NK-92 (cell line): ENCODE results near the gene PCNX1.

Experiments
- DNase-seq: peaks from one replicate; lab custom pipeline; 2025; ENCODE audit not compliant: unreplicated experiment; lab: John Stamatoyannopoulos, UW

PCNX1 gene

GRCh38 chr14:70956511-70956910, 49.3 kb downstream of the PCNX1 start:
- DNase-seq: no peak

GRCh38 chr14:70957710-70958109, 50.5 kb downstream of the PCNX1 start:
- no peak for DNase-seq

- DNase-seq: no peak
Measured at GRCh38 chr14:70962935-70963334, 55.7 kb downstream of the PCNX1 start.

- no peak for DNase-seq
Measured at GRCh38 chr14:70964492-70964891, 57.2 kb downstream of the PCNX1 start.

GRCh38 chr14:70971560-70971959, 64.3 kb downstream of the PCNX1 start:
- DNase-seq: no peak

- DNase-seq: peak; percentile 21
Measured at GRCh38 chr14:70972107-70972976, 65.1 kb downstream of the PCNX1 start.

GRCh38 chr14:70976591-70976990, 69.3 kb downstream of the PCNX1 start:
- DNase-seq: no peak

- DNase-seq: no peak
Measured at GRCh38 chr14:70981000-70981952, 74.0 kb downstream of the PCNX1 start.

GRCh38 chr14:70982200-70982599, 74.9 kb downstream of the PCNX1 start:
- DNase-seq: no peak

- DNase-seq: no peak
Measured at GRCh38 chr14:70987041-70987440, 79.8 kb downstream of the PCNX1 start.

- no peak for DNase-seq
Measured at GRCh38 chr14:70988452-70988851, 81.2 kb downstream of the PCNX1 start.

- no peak for DNase-seq
Measured at GRCh38 chr14:70993931-70994330, 86.7 kb downstream of the PCNX1 start.

- no peak for DNase-seq
Measured at GRCh38 chr14:70995211-70995610, 88.0 kb downstream of the PCNX1 start.

- no peak for DNase-seq
Measured at GRCh38 chr14:70995671-70996070, 88.4 kb downstream of the PCNX1 start.

- no peak for DNase-seq
Measured at GRCh38 chr14:70999117-70999516, 91.9 kb downstream of the PCNX1 start.

GRCh38 chr14:71000091-71000490, 92.8 kb downstream of the PCNX1 start:
- no peak for DNase-seq

GRCh38 chr14:71001742-71002141, 94.5 kb downstream of the PCNX1 start:
- no peak for DNase-seq

GRCh38 chr14:71003156-71003555, 95.9 kb downstream of the PCNX1 start:
- no peak for DNase-seq

GRCh38 chr14:71004481-71004880, 97.2 kb downstream of the PCNX1 start:
- no peak for DNase-seq

- DNase-seq: no peak
Measured at GRCh38 chr14:71005076-71005475, 97.8 kb downstream of the PCNX1 start.

GRCh38 chr14:71006200-71006563, 98.9 kb downstream of the PCNX1 start:
- DNase-seq: no peak

GRCh38 chr14:71011479-71011878, 104.2 kb downstream of the PCNX1 start:
- DNase-seq: no peak
